NCI-H345 treated with DMSO at 0.1 percent for 48 hours (cell line): Measurements from ENCODE around the gene FMO2.

ENCODE experiments used
- DNase-seq: peaks from one replicate; lab custom pipeline; 2025; ENCODE audit not compliant: unreplicated experiment; lab: John Stamatoyannopoulos, UW

Gene FMO2

DNA sequence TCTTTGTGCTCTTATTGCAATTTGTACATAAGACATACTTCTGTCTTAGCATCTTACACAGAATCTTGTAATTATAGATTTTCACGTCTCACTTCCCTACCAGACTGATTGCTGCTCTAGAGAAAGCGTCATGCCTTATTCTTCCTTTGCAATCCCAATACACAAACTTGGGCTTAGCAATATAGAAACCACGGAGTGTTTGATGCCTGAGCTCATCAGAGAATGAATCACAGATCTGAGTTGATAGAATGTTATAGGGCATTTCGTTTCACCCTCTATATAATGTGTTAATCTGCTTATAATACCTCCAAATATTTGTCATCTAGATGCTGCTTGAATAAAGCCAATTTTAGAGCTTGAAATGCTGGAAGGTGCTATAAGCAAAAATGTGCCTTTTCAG is 69.8 kb downstream of the FMO2 start:
- DNase-seq = no peak

DNA sequence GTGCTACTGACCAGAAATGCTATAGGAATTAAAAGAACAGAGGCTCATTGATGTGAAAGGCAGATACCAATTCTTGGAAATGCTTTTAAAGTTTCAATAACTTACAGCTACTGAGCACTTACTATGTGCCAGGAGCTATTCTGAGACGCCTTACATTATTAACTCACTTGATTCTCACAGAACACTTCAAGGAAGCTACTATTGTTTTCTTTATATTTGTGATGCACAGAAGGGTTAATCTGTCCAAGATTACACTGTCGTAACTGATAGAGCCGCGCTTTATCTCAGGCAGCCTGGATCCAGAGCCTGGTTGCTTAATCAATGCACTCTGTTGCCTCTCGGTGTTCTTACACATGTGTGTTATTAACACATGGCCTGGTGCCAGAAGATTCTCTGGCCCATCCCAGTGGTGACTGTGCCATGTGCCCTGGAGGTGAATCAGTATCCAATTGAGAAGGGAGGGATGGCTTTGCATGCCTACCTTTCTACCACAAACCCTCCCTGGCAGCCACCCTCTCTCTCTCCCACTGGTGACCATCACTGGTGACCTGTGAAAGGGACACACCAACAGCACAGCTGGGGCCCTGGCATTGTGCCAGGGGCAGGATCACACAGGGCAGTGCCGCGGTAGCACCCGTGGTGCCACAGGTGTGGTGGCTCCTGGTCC is 72.0 kb downstream of the FMO2 start:
- peak; percentile 4 for DNase-seq

- no peak for DNase-seq
Measured at GRCh38 chr1:171257607-171258076, 72.5 kb downstream of the FMO2 start.

DNA sequence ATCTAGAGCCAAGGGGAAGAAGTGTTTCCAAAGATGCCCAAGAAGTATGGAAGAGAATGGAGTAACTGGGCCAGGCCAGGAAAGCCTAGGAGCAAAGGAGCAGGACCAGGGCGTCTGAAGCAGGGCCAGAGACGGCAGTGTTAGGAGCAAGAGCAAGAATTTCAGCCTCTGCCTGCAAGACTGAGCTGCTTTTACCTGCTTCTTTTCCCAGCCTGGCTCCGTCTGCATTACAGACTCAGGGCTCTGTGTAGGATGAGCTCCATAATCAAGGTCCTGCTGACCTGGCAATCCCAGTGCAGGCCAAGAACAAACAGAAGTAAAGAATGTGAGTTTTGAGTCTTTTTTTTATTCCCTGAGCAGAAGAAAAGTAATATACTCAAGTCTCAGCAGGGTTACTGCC is 73.3 kb downstream of the FMO2 start:
- no peak for DNase-seq

DNA sequence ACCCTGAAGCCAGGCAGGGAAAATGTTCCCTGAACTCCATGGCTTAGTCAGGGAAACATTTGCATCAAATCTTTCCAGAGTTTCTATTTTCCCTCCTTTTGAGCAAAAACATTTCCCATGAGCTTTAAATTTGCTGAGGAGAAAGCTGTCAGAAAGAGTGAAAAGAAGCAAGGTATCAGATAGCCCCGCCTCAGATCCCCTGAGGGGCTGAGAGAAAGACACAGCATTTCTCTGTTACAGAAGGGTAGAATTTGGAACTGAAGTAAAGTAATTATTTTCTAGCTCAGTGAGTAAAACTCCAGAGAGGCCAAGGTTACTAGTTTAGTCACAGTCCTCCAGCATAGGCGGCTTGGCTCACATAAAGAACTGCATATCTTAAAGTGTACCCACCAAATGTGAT is 73.8 kb downstream of the FMO2 start:
- DNase-seq = no peak
